ENCODE data around the gene HNF4A. TPM values are rescaled to one million over a fixed set of nuclear protein-coding genes. Genes with fewer than 3 reads are reported as not detected.

Gene HNF4A
- total and polyA plus RNA-seq, 2 of the 13 experiments (the other 11 are each of a cell fraction or from before 2014, with no cell fraction given) = 80.9 to 169 TPM

- TF ChIP-seq CEBPZ (IDR thresholded peaks at IDR 0.05; ENCODE audit: low read length) (no peak), PRDM10 (CRISPR knock-in tag; IDR thresholded peaks at IDR 0.05; ENCODE audit: low read depth) (peak; percentile 60; the same call in 1 of the 2 replicates), ZNF3 (CRISPR knock-in tag; IDR thresholded peaks at IDR 0.05) (no peak), ZBTB1 (CRISPR knock-in tag; IDR thresholded peaks at IDR 0.05; ENCODE audit: borderline replicate concordance) (no peak), MTA3 (CRISPR knock-in tag; IDR thresholded peaks at IDR 0.05) (no peak), THYN1 (CRISPR knock-in tag; IDR thresholded peaks at IDR 0.05; ENCODE audit: borderline replicate concordance, low read depth) (no peak), E2F2 (CRISPR knock-in tag; IDR thresholded peaks at IDR 0.05; ENCODE audit: borderline replicate concordance) (no peak), ZNF816 (CRISPR knock-in tag; IDR thresholded peaks at IDR 0.05; ENCODE audit: borderline replicate concordance) (no peak), POLR2AphosphoS2 (IDR thresholded peaks at IDR 0.05; ENCODE audit: low read depth, low read length) (no peak), GLI4 (CRISPR knock-in tag; IDR thresholded peaks at IDR 0.05; ENCODE audit: borderline replicate concordance) (no peak), ZNF24 (IDR thresholded peaks at IDR 0.05) (0 out of 2 replicates have a peak, but pooled peaks have one; percentile 79), ZBTB25 (CRISPR knock-in tag; IDR thresholded peaks at IDR 0.05) (no peak), ZFAT (CRISPR knock-in tag; conservative IDR thresholded peaks at IDR 0.05) (no peak), ZFY (CRISPR knock-in tag; IDR thresholded peaks at IDR 0.05) (peak; percentile 42; the same call in 1 of the 2 replicates), POGZ (CRISPR knock-in tag; IDR thresholded peaks at IDR 0.05) (no peak), MXD4 (CRISPR knock-in tag; IDR thresholded peaks at IDR 0.05) (no peak)
Measured at GRCh38 chr20:44442298-44443070, 87.0 kb downstream of the HNF4A start (continued).
